WTC11 (cell line): ENCODE data around the gene CCBE1. TPM values are rescaled to one million over a fixed set of nuclear protein-coding genes. Genes with fewer than 3 reads are reported as not detected.

ENCODE experiments used
- ATAC-seq: fragments of 200-7000 bp; cut with Tn5 transposase; 2 replicates; pipeline ENCODE4 v1.10.0; 2021; ENCODE audit warnings: mild to moderate bottlenecking, moderate library complexity
- CTCF ChIA-PET: fragments of 300-600 bp; sonication (Branson Sonifier 250); formaldehyde crosslinking; loops from one replicate; lab custom pipeline; 2021; ENCODE audit warnings: antibody characterized with exemption; lab: Charles Lee
- POLR2A ChIA-PET: fragments of 350-600 bp; sonication (Branson Sonifier 250); formaldehyde crosslinking; loops from one replicate; lab custom pipeline; 2021; ENCODE audit warnings: antibody characterized with exemption; lab: Charles Lee
- DNase-seq: peaks from one replicate; pipeline ENCODE4 v3.0.0; 2021; ENCODE audit warnings: low spot score
- H3K27ac Mint-ChIP-seq: 2 replicates; pipeline ENCODE4 v1.8.0; 2021; ENCODE audit warnings: mixed read lengths
- H3K27me3 Mint-ChIP-seq: 2 replicates; pipeline ENCODE4 v1.8.0; 2021; ENCODE audit warnings: low read depth, mild to moderate bottlenecking, moderate library complexity, mixed read lengths
- H3K36me3 Mint-ChIP-seq: 2 replicates; pipeline ENCODE4 v1.8.0; 2021; ENCODE audit warnings: mixed read lengths
- H3K4me1 Mint-ChIP-seq: 2 replicates; pipeline ENCODE4 v1.8.0; 2022; ENCODE audit warnings: mixed read lengths
- H3K4me3 Mint-ChIP-seq: 2 replicates; pipeline ENCODE4 v1.8.0; 2021; ENCODE audit warnings: mild to moderate bottlenecking, moderate library complexity, mixed read lengths
- H3K9me3 Mint-ChIP-seq: 2 replicates; pipeline ENCODE4 v1.8.0; 2021; ENCODE audit warnings: mixed read lengths
- CREB1 ChIP-seq: sonication (generic); formaldehyde crosslinking; IDR thresholded peaks from 2 replicates; pipeline ENCODE4 v1.8.0; 2023; ENCODE audit warnings: mild to moderate bottlenecking, missing genetic modification reagents
- CREM ChIP-seq: sonication (generic); formaldehyde crosslinking; IDR thresholded peaks from 2 replicates; pipeline ENCODE4 v1.8.1; 2022; ENCODE audit warnings: mild to moderate bottlenecking, missing genetic modification reagents, moderate library complexity
- MXD4 ChIP-seq: fragments of 250-450 bp; sonication (Bioruptor Pico); IDR thresholded peaks from 2 replicates; pipeline ENCODE4 v1.8.0; 2021; ENCODE audit warnings: mild to moderate bottlenecking, moderate library complexity, borderline replicate concordance
- NFATC4 ChIP-seq: fragments of 250-450 bp; sonication (Bioruptor Pico); IDR thresholded peaks from 2 replicates; pipeline ENCODE4 v1.9.0; 2021; ENCODE audit warnings: mild to moderate bottlenecking
- NFE2L1 ChIP-seq: sonication (generic); formaldehyde crosslinking; IDR thresholded peaks from 2 replicates; pipeline ENCODE4 v1.8.1; 2023; ENCODE audit warnings: missing genetic modification reagents
- NR3C1 ChIP-seq: sonication (generic); formaldehyde crosslinking; conservative IDR thresholded peaks from 2 replicates; pipeline ENCODE4 v1.8.1; 2023; ENCODE audit warnings: low read depth, mild to moderate bottlenecking, missing genetic modification reagents
- SMAD4 ChIP-seq: sonication (generic); formaldehyde crosslinking; IDR thresholded peaks from 2 replicates; pipeline ENCODE4 v1.8.0; 2022; ENCODE audit warnings: mild to moderate bottlenecking, missing genetic modification reagents
- ZNF219 ChIP-seq: sonication (generic); formaldehyde crosslinking; IDR thresholded peaks from 2 replicates; pipeline ENCODE4 v1.8.0; 2023; ENCODE audit warnings: missing genetic modification reagents, mild to moderate bottlenecking, borderline replicate concordance
- ZNF671 ChIP-seq: fragments of 250-450 bp; sonication (Bioruptor Pico); IDR thresholded peaks from 2 replicates; pipeline ENCODE4 v1.8.0; 2021; ENCODE audit warnings: mild to moderate bottlenecking
- total RNA-seq: library from RNA; stranded (reverse); gene quantifications from 3 replicates; pipeline ENCODE4 v1.2.3, GENCODE V29; 2021
- TF ChIP-seq, protein P1 (sequence below): fragments of 250-450 bp; sonication (Bioruptor Pico); IDR thresholded peaks from 2 replicates; pipeline ENCODE4 v1.9.0; 2021; ENCODE audit warnings: mild to moderate bottlenecking
- TF ChIP-seq, protein P2 (sequence below): fragments of 250-450 bp; sonication (Bioruptor Pico); IDR thresholded peaks from 2 replicates; pipeline ENCODE4 v1.9.0; 2021; ENCODE audit warnings: mild to moderate bottlenecking, borderline replicate concordance
- TF ChIP-seq, protein P3 (sequence below): sonication (generic); formaldehyde crosslinking; IDR thresholded peaks from 2 replicates; pipeline ENCODE4 v1.8.1; 2023; ENCODE audit warnings: mild to moderate bottlenecking, missing genetic modification reagents, moderate library complexity
- TF ChIP-seq, protein P4 (sequence below): fragments of 250-450 bp; sonication (Bioruptor Pico); conservative IDR thresholded peaks from 2 replicates; pipeline ENCODE4 v1.9.0; 2021; ENCODE audit warnings: mild to moderate bottlenecking
- TF ChIP-seq, protein P5 (sequence below): sonication (generic); formaldehyde crosslinking; IDR thresholded peaks from 2 replicates; pipeline ENCODE4 v1.8.1; 2022; ENCODE audit warnings: low read depth, mild to moderate bottlenecking, moderate library complexity, missing genetic modification reagents, borderline replicate concordance
- TF ChIP-seq, protein P6 (sequence below): sonication (generic); formaldehyde crosslinking; IDR thresholded peaks from 2 replicates; pipeline ENCODE4 v1.8.1; 2023; ENCODE audit warnings: mild to moderate bottlenecking, missing genetic modification reagents, moderate library complexity
- TF ChIP-seq, protein P7 (sequence below): sonication (generic); formaldehyde crosslinking; IDR thresholded peaks from 2 replicates; pipeline ENCODE4 v1.8.0; 2022; ENCODE audit warnings: mild to moderate bottlenecking, missing genetic modification reagents
- TF ChIP-seq, protein P8 (sequence below): sonication (generic); formaldehyde crosslinking; IDR thresholded peaks from 2 replicates; pipeline ENCODE4 v1.8.1; 2023; ENCODE audit warnings: mild to moderate bottlenecking, missing genetic modification reagents
- TF ChIP-seq, protein P9 (sequence below): sonication (generic); formaldehyde crosslinking; conservative IDR thresholded peaks from 2 replicates; pipeline ENCODE4 v1.8.1; 2023; ENCODE audit warnings: mild to moderate bottlenecking, low read depth, missing genetic modification reagents, moderate library complexity

CCBE1 gene
- total RNA-seq, 1 experiment from 2014 or later = 9.7 TPM

DNA sequence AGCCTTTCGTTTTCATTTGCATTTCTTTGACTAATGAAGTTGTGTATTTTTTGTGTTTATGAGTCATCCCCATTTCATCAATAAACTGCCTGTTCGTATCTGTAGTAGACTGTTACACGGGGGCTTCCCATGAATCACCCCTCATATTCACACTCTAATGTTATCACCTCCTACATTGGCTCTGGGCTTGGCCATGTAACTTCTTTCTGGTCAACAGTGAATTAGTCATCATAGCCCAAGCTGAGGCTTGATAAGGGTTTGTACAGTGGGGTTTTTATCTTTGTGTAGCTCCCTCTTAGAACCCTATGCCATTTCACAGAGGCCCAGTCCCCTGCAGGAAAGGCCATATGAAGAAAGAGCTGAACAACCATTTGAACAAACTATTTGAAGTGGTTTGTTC, 151.0 kb downstream of the CCBE1 start:
- DNase-seq (no peak), ATAC-seq (no peak)
- Mint-ChIP-seq H3K9me3 (no peaks in the 10 kb centered on the region), H3K36me3 (no peaks in the 10 kb centered on the region), H3K4me1 (peaks cover 21% of the 10 kb centered on the region), H3K27me3 (no peaks in the 10 kb centered on the region), H3K4me3 (no peak overlapping the region), H3K27ac (no peak overlapping the region)
- ChIA-PET CTCF (no interaction called here), POLR2A (no interaction called here)
- TF ChIP-seq, protein P1, sequence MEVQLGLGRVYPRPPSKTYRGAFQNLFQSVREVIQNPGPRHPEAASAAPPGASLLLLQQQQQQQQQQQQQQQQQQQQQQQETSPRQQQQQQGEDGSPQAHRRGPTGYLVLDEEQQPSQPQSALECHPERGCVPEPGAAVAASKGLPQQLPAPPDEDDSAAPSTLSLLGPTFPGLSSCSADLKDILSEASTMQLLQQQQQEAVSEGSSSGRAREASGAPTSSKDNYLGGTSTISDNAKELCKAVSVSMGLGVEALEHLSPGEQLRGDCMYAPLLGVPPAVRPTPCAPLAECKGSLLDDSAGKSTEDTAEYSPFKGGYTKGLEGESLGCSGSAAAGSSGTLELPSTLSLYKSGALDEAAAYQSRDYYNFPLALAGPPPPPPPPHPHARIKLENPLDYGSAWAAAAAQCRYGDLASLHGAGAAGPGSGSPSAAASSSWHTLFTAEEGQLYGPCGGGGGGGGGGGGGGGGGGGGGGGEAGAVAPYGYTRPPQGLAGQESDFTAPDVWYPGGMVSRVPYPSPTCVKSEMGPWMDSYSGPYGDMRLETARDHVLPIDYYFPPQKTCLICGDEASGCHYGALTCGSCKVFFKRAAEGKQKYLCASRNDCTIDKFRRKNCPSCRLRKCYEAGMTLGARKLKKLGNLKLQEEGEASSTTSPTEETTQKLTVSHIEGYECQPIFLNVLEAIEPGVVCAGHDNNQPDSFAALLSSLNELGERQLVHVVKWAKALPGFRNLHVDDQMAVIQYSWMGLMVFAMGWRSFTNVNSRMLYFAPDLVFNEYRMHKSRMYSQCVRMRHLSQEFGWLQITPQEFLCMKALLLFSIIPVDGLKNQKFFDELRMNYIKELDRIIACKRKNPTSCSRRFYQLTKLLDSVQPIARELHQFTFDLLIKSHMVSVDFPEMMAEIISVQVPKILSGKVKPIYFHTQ (CRISPR knock-in tag) = no peak
- TF ChIP-seq NFATC4 (CRISPR knock-in tag) = no peak
- TF ChIP-seq, protein P2, sequence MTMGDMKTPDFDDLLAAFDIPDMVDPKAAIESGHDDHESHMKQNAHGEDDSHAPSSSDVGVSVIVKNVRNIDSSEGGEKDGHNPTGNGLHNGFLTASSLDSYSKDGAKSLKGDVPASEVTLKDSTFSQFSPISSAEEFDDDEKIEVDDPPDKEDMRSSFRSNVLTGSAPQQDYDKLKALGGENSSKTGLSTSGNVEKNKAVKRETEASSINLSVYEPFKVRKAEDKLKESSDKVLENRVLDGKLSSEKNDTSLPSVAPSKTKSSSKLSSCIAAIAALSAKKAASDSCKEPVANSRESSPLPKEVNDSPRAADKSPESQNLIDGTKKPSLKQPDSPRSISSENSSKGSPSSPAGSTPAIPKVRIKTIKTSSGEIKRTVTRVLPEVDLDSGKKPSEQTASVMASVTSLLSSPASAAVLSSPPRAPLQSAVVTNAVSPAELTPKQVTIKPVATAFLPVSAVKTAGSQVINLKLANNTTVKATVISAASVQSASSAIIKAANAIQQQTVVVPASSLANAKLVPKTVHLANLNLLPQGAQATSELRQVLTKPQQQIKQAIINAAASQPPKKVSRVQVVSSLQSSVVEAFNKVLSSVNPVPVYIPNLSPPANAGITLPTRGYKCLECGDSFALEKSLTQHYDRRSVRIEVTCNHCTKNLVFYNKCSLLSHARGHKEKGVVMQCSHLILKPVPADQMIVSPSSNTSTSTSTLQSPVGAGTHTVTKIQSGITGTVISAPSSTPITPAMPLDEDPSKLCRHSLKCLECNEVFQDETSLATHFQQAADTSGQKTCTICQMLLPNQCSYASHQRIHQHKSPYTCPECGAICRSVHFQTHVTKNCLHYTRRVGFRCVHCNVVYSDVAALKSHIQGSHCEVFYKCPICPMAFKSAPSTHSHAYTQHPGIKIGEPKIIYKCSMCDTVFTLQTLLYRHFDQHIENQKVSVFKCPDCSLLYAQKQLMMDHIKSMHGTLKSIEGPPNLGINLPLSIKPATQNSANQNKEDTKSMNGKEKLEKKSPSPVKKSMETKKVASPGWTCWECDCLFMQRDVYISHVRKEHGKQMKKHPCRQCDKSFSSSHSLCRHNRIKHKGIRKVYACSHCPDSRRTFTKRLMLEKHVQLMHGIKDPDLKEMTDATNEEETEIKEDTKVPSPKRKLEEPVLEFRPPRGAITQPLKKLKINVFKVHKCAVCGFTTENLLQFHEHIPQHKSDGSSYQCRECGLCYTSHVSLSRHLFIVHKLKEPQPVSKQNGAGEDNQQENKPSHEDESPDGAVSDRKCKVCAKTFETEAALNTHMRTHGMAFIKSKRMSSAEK = no peak
- TF ChIP-seq, protein P3, sequence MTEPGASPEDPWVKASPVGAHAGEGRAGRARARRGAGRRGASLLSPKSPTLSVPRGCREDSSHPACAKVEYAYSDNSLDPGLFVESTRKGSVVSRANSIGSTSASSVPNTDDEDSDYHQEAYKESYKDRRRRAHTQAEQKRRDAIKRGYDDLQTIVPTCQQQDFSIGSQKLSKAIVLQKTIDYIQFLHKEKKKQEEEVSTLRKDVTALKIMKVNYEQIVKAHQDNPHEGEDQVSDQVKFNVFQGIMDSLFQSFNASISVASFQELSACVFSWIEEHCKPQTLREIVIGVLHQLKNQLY = no peak
- TF ChIP-seq SMAD4 (CRISPR knock-in tag) = no peak
- TF ChIP-seq, protein P4, sequence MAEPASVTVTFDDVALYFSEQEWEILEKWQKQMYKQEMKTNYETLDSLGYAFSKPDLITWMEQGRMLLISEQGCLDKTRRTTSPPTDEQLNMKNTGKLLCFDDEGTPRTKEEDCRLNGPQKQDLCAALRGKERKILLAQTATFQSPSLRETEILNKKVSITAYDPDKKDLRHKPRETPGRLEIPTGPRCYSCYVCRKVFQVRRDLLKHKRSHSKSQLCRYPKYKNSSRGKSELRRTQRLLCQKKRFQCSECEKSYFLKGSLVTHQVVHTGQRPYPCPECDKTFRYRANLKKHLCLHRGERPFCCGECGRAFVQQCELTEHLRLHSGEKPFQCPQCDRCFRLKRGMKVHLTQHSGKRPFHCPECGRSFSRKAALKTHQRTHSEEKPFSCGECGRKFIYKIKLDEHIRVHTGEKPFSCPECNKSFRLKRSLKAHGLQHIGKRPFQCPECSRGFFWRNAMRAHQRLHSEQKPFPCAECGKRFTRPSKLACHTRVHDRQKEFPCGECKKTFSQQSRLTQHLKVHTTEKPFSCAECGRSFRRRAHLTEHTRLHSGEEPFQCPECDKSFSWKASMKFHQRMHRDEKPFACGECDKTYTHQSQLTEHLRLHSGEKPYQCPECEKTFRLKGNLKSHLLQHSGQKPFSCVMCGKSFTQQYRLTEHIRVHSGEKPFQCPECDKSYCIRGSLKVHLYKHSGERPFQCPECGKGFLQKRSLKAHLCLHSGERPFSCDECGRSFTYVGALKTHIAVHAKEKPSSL (CRISPR knock-in tag) = no peak
- TF ChIP-seq, protein P5, sequence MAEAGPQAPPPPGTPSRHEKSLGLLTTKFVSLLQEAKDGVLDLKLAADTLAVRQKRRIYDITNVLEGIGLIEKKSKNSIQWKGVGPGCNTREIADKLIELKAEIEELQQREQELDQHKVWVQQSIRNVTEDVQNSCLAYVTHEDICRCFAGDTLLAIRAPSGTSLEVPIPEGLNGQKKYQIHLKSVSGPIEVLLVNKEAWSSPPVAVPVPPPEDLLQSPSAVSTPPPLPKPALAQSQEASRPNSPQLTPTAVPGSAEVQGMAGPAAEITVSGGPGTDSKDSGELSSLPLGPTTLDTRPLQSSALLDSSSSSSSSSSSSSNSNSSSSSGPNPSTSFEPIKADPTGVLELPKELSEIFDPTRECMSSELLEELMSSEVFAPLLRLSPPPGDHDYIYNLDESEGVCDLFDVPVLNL (CRISPR knock-in tag) = no peak
- no peak for TF ChIP-seq CREB1 (CRISPR knock-in tag)
- TF ChIP-seq ZNF219 (CRISPR knock-in tag) = no peak
- TF ChIP-seq, protein P6, sequence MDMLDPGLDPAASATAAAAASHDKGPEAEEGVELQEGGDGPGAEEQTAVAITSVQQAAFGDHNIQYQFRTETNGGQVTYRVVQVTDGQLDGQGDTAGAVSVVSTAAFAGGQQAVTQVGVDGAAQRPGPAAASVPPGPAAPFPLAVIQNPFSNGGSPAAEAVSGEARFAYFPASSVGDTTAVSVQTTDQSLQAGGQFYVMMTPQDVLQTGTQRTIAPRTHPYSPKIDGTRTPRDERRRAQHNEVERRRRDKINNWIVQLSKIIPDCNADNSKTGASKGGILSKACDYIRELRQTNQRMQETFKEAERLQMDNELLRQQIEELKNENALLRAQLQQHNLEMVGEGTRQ (CRISPR knock-in tag) = no peak
- TF ChIP-seq, protein P7, sequence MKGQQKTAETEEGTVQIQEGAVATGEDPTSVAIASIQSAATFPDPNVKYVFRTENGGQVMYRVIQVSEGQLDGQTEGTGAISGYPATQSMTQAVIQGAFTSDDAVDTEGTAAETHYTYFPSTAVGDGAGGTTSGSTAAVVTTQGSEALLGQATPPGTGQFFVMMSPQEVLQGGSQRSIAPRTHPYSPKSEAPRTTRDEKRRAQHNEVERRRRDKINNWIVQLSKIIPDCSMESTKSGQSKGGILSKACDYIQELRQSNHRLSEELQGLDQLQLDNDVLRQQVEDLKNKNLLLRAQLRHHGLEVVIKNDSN (CRISPR knock-in tag) = no peak
- TF ChIP-seq MXD4 = no peak
- TF ChIP-seq, protein P8, sequence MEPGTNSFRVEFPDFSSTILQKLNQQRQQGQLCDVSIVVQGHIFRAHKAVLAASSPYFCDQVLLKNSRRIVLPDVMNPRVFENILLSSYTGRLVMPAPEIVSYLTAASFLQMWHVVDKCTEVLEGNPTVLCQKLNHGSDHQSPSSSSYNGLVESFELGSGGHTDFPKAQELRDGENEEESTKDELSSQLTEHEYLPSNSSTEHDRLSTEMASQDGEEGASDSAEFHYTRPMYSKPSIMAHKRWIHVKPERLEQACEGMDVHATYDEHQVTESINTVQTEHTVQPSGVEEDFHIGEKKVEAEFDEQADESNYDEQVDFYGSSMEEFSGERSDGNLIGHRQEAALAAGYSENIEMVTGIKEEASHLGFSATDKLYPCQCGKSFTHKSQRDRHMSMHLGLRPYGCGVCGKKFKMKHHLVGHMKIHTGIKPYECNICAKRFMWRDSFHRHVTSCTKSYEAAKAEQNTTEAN (CRISPR knock-in tag) = no peak
- TF ChIP-seq CREM = no peak
- TF ChIP-seq ZNF671 (CRISPR knock-in tag) = no peak
- TF ChIP-seq, protein P9, sequence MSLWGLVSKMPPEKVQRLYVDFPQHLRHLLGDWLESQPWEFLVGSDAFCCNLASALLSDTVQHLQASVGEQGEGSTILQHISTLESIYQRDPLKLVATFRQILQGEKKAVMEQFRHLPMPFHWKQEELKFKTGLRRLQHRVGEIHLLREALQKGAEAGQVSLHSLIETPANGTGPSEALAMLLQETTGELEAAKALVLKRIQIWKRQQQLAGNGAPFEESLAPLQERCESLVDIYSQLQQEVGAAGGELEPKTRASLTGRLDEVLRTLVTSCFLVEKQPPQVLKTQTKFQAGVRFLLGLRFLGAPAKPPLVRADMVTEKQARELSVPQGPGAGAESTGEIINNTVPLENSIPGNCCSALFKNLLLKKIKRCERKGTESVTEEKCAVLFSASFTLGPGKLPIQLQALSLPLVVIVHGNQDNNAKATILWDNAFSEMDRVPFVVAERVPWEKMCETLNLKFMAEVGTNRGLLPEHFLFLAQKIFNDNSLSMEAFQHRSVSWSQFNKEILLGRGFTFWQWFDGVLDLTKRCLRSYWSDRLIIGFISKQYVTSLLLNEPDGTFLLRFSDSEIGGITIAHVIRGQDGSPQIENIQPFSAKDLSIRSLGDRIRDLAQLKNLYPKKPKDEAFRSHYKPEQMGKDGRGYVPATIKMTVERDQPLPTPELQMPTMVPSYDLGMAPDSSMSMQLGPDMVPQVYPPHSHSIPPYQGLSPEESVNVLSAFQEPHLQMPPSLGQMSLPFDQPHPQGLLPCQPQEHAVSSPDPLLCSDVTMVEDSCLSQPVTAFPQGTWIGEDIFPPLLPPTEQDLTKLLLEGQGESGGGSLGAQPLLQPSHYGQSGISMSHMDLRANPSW = no peak
- TF ChIP-seq NR3C1 (CRISPR knock-in tag) = no peak
- TF ChIP-seq NFE2L1 (CRISPR knock-in tag) = no peak
